ENCODE results near the gene PRL.

The PRL gene

DNA sequence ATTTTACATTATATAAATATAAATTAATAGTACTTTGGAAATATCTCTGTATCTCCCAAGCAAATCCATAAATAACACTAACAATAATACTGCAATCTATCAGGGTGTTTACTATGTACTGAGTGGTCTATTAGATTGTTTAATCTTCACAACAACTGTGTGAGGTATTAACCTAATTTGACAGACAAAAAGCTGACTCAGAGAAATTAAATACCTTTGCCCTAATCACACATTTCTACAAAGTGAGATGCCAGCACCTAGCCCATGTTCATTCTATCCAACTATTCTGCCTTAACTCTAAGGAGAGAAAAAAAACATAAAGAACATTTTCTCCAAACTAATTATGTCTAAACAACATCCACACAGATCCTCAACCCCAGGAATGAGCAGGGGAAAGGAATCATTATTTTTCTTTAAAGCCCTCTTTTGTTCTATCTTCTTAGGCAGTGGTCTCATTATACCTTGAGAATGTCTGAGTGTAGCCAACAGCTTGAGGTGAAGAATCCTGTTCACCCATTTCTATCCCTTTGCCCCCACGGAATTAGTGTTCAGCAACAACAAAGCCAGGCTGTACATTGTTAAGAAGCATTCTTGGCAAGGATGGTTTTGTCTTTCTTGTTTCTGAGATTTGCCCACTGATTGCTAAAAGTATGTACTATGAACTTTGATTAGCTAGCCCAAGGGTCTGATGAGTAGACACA is 42.7 kb downstream of the PRL start:
- Mint-ChIP-seq H3K9me3 (peaks cover 0 to 7% of the 10 kb centered on the region in 2 donors), H3K4me1 (no peaks in the 10 kb centered on the region), H3K27me3 (no peaks in the 10 kb centered on the region), H3K27ac (no peak overlapping the region), H3K4me3 (no peak overlapping the region)
- no peak for ATAC-seq
- DNase-seq = no peak

GRCh38 chr6:22251348-22251747 is 45.5 kb downstream of the PRL start:
- H3K27me3 Mint-ChIP-seq = no peaks in the 10 kb centered on the region
- no peaks in the 10 kb centered on the region for H3K9me3 Mint-ChIP-seq
- ATAC-seq (no peak), DNase-seq (no peak)
- H3K4me1 Mint-ChIP-seq = no peaks in the 10 kb centered on the region
- H3K27ac Mint-ChIP-seq = no peak overlapping the region
- H3K4me3 Mint-ChIP-seq = no peak overlapping the region

- no peak for DNase-seq
- no peak for ATAC-seq
- H3K9me3 Mint-ChIP-seq = no peaks in the 10 kb centered on the region
- H3K4me1 Mint-ChIP-seq = no peaks in the 10 kb centered on the region
- H3K4me3 Mint-ChIP-seq = no peak overlapping the region
- no peak overlapping the region for H3K27ac Mint-ChIP-seq
- no peaks in the 10 kb centered on the region for H3K27me3 Mint-ChIP-seq
These were observed 46.4 kb downstream of the PRL start for GRCh38 chr6:22250486-22250885.

DNA sequence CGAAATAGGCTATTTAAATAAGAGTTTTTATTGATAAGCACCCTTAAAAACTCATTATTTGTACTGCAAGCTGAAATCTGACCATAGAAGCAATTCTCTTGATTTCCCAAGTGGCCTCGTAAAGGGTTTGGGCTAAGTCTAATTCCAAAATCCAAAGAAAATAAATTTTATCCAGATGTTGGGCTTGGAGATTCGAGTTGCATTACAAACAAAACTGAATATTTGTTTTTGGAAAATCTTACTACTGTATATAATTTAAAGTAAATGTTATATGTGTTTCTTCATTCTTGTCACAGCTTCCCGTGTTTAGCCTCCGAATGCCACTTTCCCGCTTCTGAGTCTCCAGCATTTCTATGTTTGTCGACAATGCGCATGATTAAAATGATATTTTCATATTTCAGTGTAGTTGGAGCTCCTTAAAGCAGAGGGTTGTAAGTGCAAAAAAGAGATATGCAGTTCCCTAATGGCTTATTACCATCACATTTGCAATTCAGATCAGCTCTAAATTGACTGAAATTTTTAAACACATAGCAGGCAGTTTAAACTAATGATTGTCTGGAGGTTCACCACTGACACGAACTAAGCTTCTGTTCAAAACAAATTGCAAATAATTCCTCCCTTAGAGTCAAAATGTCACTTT is 47.0 kb downstream of the PRL start:
- no peak overlapping the region for H3K27ac Mint-ChIP-seq
- no peaks in the 10 kb centered on the region for H3K27me3 Mint-ChIP-seq
- ATAC-seq (no peak), DNase-seq (no peak)
- no peaks in the 10 kb centered on the region for H3K9me3 Mint-ChIP-seq
- H3K4me1 Mint-ChIP-seq = no peaks in the 10 kb centered on the region
- no peak overlapping the region for H3K4me3 Mint-ChIP-seq

- Mint-ChIP-seq H3K4me3 (no peak overlapping the region), H3K9me3 (peaks cover 0 to 3% of the 10 kb centered on the region in 2 donors), H3K27me3 (no peaks in the 10 kb centered on the region), H3K4me1 (no peaks in the 10 kb centered on the region), H3K27ac (no peak overlapping the region)
- no peak for ATAC-seq
- DNase-seq = no peak
These were observed 48.1 kb downstream of the PRL start for GRCh38 chr6:22248513-22249308.

- no peaks in the 10 kb centered on the region for H3K4me1 Mint-ChIP-seq
- no peak for ATAC-seq
- H3K27me3 Mint-ChIP-seq = no peaks in the 10 kb centered on the region
- peaks cover 4 to 6% of the 10 kb centered on the region in 2 donors for H3K9me3 Mint-ChIP-seq
- no peak overlapping the region for H3K27ac Mint-ChIP-seq
- H3K4me3 Mint-ChIP-seq = no peak overlapping the region
- DNase-seq = no peak
These were observed 48.8 kb downstream of the PRL start for GRCh38 chr6:22247916-22248482.

- Mint-ChIP-seq H3K27me3 (no peaks in the 10 kb centered on the region), H3K4me1 (no peaks in the 10 kb centered on the region), H3K27ac (no peak overlapping the region), H3K4me3 (no peak overlapping the region), H3K9me3 (peaks cover 23 to 25% of the 10 kb centered on the region in 2 donors)
- ATAC-seq (no peak), DNase-seq (no peak)
These were observed 56.8 kb downstream of the PRL start for GRCh38 chr6:22240025-22240424.

DNA sequence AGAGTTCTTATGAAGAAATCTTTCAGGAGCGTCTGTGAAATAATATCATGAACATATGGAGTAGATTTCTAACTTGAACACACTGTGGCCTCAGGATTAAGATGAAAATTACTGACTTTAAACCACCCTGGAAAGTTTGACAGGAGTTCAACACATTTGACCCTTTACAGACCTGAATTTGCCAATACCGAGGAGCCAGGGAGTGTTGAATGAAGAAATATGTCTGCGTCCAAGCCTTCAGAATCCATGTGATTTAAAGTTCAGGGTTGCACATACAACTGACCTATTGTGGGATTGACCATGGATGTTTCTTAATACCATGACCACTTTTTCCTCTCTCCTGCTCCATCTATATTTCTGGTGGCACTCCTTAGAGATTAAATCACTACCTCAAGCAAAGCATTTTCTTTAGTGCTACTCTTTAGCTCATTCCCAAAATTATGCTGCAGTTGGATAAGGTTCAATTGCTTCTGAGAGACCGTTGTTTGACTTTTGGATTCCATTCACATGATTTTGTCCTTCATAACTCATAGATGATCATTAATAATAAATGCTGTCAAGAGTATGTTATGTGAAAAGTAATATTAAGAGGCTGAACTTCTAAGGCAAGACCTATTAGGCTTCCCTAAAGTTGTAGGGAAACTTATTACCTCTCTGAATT is 57.4 kb downstream of the PRL start:
- no peaks in the 10 kb centered on the region for H3K27me3 Mint-ChIP-seq
- no peak overlapping the region for H3K4me3 Mint-ChIP-seq
- H3K9me3 Mint-ChIP-seq = peaks cover 23 to 25% of the 10 kb centered on the region in 2 donors
- ATAC-seq (no peak), DNase-seq (no peak)
- no peak overlapping the region for H3K27ac Mint-ChIP-seq
- H3K4me1 Mint-ChIP-seq = no peaks in the 10 kb centered on the region

DNA sequence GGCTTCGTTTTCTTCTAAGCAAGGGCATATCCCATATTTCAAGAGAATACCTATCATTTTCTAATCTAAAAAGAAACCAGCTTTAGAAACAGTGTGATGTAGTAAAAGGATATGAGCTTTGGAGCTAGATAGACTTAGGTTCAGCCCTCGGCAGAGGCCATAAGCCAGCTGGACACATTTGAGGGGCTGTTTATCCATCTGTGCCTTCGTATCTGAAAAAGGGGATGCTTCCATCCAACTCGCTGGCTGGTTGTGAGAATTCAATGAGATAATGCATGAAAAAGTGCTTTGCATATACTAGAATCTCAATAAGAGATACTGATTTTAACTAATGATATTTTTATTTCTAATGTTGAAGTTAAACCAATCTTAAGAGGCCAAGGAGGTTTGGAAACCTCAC is 58.0 kb downstream of the PRL start:
- no peak for ATAC-seq
- Mint-ChIP-seq H3K4me1 (no peaks in the 10 kb centered on the region), H3K27me3 (no peaks in the 10 kb centered on the region), H3K4me3 (no peak overlapping the region), H3K9me3 (peaks cover 22 to 25% of the 10 kb centered on the region in 2 donors), H3K27ac (no peak overlapping the region)
- DNase-seq = no peak

- no peaks in the 10 kb centered on the region for H3K4me1 Mint-ChIP-seq
- ATAC-seq (no peak), DNase-seq (no peak)
- peaks cover 17% of the 10 kb centered on the region in 2 donors for H3K9me3 Mint-ChIP-seq
- no peak overlapping the region for H3K27ac Mint-ChIP-seq
- no peaks in the 10 kb centered on the region for H3K27me3 Mint-ChIP-seq
- no peak overlapping the region for H3K4me3 Mint-ChIP-seq
These were observed 59.3 kb downstream of the PRL start for GRCh38 chr6:22237526-22237925.

Data from stimulated activated naive CD8-positive, alpha-beta T cell treated with anti-CD3 and anti-CD28 coated beads, Interleukin-15, amount 100 ng/mL, for 72 hours (primary cell).